Measurements from ENCODE around the gene SZT2.

DNA sequence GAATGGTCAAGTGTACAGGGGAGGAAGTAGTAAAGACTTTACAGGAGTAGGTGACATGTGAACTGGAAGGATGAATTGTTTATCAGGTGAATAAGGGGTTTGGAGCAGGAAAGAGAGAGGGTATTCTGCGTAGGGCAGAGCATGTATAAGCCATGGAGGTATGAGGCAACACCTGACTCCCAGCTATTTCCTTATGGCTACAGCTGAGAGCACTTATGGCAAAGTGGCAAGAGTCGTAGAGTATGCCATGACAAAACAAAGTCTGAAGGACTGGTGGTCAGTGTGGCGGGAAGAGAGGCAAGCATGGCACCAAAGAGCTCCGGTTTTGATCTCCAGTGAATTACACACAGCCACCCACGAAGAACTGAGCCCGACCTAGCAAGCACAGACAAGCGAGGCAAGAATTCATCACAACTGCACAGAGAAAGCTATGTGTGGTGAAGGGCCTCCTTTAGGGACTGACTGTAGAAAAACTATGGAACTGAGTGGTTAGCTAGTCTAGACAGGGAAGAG is 12.9 kb upstream of the SZT2 start:
- TF ChIP-seq CTCF (IDR thresholded peaks at IDR 0.05; ENCODE audit: borderline replicate concordance, extremely low read depth, low read length, poor library complexity, severe bottlenecking): no peak
- no peak for TF ChIP-seq EZH2 (IDR thresholded peaks at IDR 0.05; ENCODE audit: borderline replicate concordance, low read depth, low read length, severe bottlenecking)
